ENCODE data around the gene FZD7. TPM values are rescaled to one million over a fixed set of nuclear protein-coding genes. Genes with fewer than 3 reads are reported as not detected.

The FZD7 gene
- total and polyA plus RNA-seq, 2 experiments from 2014 or later = 15.4 to 31.2 TPM

DNA sequence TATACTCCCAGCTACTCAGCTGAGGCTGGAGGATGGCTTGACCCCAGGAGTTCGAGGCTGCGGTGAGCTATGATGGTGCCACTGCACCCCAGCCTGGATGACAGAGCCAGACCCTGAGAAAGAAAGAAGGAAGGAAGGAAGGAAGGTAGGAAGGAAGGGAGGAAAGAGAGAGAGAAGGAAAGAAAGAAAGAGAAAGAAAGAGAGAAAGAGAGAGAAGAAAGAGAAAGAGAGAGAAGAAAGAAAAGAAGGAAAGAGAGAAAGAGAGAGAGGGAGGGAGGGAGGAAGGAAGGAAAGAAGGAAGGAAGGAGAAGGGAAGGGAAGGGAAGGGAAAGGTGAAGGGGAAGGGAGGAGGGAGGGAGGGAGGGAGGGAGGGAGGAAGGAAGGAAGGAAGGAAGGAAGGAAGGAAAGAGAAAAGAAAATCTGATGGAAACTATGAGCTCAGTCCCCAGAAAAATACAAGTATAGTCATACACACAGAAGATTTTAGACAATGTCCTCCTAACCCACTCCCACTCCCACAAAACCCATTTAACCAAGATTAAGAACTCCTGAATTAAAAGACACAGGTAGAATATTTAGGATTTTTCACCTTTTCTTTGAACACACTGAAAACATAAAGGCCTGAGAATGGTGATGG, 15.6 kb downstream of the FZD7 start:
- Histone ChIP-seq H3K27me3 (no peaks in the 10 kb centered on the region), H3K9me3 (ENCODE audit: low read depth) (no peaks in the 10 kb centered on the region), H3K27ac (no peak overlapping the region), H3K9me2 (replicated peaks; ENCODE audit: insufficient read depth) (no peaks in the 10 kb centered on the region), H3K4me3 (no peak overlapping the region), H3K79me2 (no peaks in the 10 kb centered on the region), H4K20me1 (ENCODE audit: insufficient read depth, poor library complexity, severe bottlenecking) (no peaks in the 10 kb centered on the region), H3K4me1 (ENCODE audit: insufficient read depth) (peaks cover 5% of the 10 kb centered on the region), H2AFZ (no peak overlapping the region), H3K36me3 (replicated peaks; ENCODE audit: insufficient read depth, low read depth) (no peaks in the 10 kb centered on the region), H3K4me2 (no peak overlapping the region)
- WGBS (ENCODE audit: low lambda C conversion rate, missing lambda C conversion rate) = 94% methylated on average over 2 of the region's 2 CpGs
- DNase-seq (ENCODE audit: low spot score) = no peak
- TF ChIP-seq EZH2phosphoT487 (IDR thresholded peaks at IDR 0.05; ENCODE audit: low read depth, severe bottlenecking, unreplicated experiment) = no peak
- TF ChIP-seq EZH2 (IDR thresholded peaks at IDR 0.05; ENCODE audit: borderline replicate concordance) = no peak
- TF ChIP-seq CTCF (IDR thresholded peaks at IDR 0.05; ENCODE audit: poor library complexity) = no peak

GRCh38 chr2:202049840-202050239, 16.2 kb downstream of the FZD7 start:
- Histone ChIP-seq H4K20me1 (ENCODE audit: insufficient read depth, poor library complexity, severe bottlenecking) (no peaks in the 10 kb centered on the region), H3K4me2 (no peak overlapping the region), H3K9me3 (ENCODE audit: low read depth) (no peaks in the 10 kb centered on the region), H3K4me3 (no peak overlapping the region), H3K9me2 (replicated peaks; ENCODE audit: insufficient read depth) (no peaks in the 10 kb centered on the region), H3K36me3 (replicated peaks; ENCODE audit: insufficient read depth, low read depth) (no peaks in the 10 kb centered on the region), H3K27ac (no peak overlapping the region), H3K27me3 (no peaks in the 10 kb centered on the region), H3K79me2 (no peaks in the 10 kb centered on the region), H2AFZ (no peak overlapping the region), H3K4me1 (ENCODE audit: insufficient read depth) (peaks cover 9% of the 10 kb centered on the region)
- 74% methylated on average over 1 of the region's 1 CpG for WGBS (ENCODE audit: low lambda C conversion rate, missing lambda C conversion rate)
- TF ChIP-seq CTCF (IDR thresholded peaks at IDR 0.05; ENCODE audit: poor library complexity) = no peak
- TF ChIP-seq EZH2 (IDR thresholded peaks at IDR 0.05; ENCODE audit: borderline replicate concordance) = no peak
- TF ChIP-seq EZH2phosphoT487 (IDR thresholded peaks at IDR 0.05; ENCODE audit: low read depth, severe bottlenecking, unreplicated experiment) = no peak
- DNase-seq (ENCODE audit: low spot score) = no peak

DNA sequence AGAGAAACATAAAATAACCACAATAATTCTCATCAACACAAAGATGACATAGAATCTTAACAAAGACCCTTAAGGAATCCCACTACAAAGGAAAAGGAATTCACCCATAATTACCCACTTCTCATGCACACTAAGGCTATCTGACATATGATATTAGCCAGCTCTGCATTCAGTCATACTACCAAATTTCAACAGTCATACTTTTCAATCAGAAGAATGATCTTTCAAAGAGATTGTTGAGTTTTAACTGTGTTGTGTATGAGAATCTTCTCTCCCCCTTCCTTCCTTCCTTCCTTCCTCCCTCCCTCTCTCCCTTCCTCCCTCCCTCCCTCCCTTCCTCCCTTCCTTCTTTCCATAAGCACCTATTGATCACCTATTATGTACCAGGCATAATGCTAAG, 17.0 kb downstream of the FZD7 start:
- Histone ChIP-seq H3K36me3 (replicated peaks; ENCODE audit: insufficient read depth, low read depth) (no peaks in the 10 kb centered on the region), H3K4me3 (no peak overlapping the region), H3K9me2 (replicated peaks; ENCODE audit: insufficient read depth) (no peaks in the 10 kb centered on the region), H3K79me2 (no peaks in the 10 kb centered on the region), H4K20me1 (ENCODE audit: insufficient read depth, poor library complexity, severe bottlenecking) (no peaks in the 10 kb centered on the region), H3K4me2 (no peak overlapping the region), H3K27me3 (no peaks in the 10 kb centered on the region), H3K9me3 (ENCODE audit: low read depth) (no peaks in the 10 kb centered on the region), H3K27ac (no peak overlapping the region), H2AFZ (no peak overlapping the region), H3K4me1 (ENCODE audit: insufficient read depth) (peaks cover 9% of the 10 kb centered on the region)
- DNase-seq (ENCODE audit: low spot score) = no peak
- no peak for TF ChIP-seq EZH2phosphoT487 (IDR thresholded peaks at IDR 0.05; ENCODE audit: low read depth, severe bottlenecking, unreplicated experiment)
- TF ChIP-seq EZH2 (IDR thresholded peaks at IDR 0.05; ENCODE audit: borderline replicate concordance) = no peak
- no peak for TF ChIP-seq CTCF (IDR thresholded peaks at IDR 0.05; ENCODE audit: poor library complexity)
